Liver (tissue), 2 donors: ENCODE data around the gene ANXA6.

Experiments
- CTCF ChIP-seq: fragments of 150-350 bp; IDR thresholded peaks from 2 replicates; pipeline ENCODE4 v1.5.1; 2017; ENCODE audit warnings: improper control_type of control experiment, low read depth, low read length; ENCODE audit not compliant: missing input control
- REST ChIP-seq: IDR thresholded peaks from 2 replicates; pipeline ENCODE4 v1.6.1; 2016; ENCODE audit warnings: antibody characterized with exemption, mild to moderate bottlenecking
- donor health status: healthy.

- TF ChIP-seq CTCF (no peak), REST (no peak)
These were observed 70.6 kb downstream of the ANXA6 start for GRCh38 chr5:151086905-151087360.
